HG03196 (cell line): Measurements from ENCODE around the gene SPATA31E1.
"Not testable (repeated sequence)": the region's sequence is repeated elsewhere in the genome, so short reads cannot be mapped to it uniquely, and the experiment has no call there.

ENCODE experiments used
- ATAC-seq: cut with Tn5 transposase; IDR thresholded peaks from one replicate; pipeline ENCODE4 v1.9.1; 2021; ENCODE audit not compliant: unreplicated experiment

Gene SPATA31E1

DNA sequence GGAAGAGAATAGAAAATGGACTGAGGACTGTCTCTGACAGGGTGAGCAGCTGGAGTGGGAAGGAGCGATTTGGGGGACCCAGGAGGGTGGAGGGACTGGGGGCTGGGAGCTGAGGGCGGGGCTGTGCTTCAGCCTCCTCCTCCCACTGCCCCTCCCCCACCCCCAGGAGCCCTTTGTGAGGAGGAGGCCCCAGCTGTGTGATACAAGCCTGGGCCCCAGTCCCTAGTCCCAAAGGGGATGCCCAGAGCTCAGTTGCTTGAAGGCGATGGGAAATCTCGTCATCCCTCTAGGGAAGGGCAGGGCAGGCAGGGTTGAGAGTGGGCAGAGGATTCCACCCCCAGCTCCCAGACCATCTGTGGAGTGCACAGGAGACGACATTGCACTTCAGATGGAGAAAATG is at the start of gene SPATA31E1:
SPATA31E1 (plus strand) TSS at position 251 of the 400 bp plus-strand sequence; CDS start at position 266, 15 bp downstream.
- no peak for ATAC-seq

DNA sequence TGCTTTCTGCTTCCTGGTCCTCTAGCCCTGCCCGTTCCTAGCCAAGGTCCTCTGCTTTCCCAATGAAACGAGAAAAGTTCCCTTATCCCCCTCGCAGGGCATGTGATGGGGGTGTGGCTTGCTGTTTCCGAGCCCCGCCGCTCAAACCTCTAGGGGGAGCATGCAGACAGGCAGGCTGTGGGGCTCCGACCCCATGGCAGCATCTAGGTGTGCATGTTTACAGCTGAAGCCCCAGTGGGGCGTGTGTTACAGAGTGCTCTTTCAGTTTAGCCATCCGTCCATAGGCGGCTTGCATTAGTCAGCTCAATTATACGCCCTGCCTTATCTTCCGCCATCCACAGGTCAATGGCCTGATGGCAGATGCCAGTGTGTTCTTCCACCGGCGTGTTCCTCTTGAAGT is 48.3 kb upstream of the SPATA31E1 start:
- no peak for ATAC-seq

DNA sequence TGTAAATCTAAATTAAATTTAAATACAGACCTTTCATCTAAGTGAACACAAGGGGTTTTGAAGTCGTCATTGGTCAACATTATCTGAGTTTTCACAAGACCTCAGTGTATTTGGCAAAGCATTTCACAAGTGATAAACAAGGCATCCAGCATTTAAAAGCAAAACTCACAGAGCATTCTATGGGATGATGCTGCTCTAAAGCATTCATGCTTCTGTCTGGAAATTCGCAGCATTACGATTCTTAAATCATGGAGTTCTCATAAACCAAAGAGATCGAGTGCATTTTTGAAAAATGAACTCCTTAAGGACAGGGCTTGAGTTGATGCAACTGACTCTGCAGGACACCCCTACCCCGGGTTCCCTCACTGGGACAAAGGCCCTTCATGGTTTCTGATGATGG is 46.1 kb upstream of the SPATA31E1 start:
- no peak for ATAC-seq

DNA sequence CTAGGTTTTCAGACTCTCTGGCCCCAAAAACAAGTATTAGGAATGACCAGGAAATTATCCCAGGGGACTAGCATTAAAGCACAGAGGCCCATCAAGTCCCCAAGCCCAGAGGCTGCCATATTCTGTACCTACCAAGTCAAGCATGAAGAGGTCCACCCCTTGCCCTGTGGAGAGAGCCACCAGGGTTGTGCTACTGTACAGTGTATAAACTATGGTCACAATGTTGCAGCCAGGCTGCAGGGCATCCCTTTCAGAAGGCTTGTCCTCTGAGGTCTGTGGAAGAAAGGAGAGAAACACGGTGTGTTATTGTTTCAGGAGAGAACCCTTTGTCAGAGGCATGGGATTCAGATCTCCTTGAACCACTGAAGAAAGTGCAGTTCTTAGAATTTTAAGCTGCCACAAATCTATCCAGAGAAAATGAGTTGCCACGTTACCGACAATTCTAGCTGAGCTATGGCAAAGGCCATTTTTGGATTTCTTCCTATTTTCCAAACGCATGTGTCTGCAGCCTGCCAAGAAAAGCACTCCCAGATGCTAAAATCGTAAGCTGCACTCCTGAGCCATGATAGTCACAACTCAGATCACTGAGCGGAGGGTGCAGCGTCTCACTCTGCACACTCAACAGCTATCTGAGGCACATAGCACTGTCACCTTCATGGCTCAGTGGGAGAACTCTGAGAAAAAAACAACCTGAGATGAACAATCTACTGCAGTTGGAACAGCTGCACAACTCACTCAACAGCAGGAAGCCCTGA is 45.5 kb upstream of the SPATA31E1 start:
- no peak for ATAC-seq

DNA sequence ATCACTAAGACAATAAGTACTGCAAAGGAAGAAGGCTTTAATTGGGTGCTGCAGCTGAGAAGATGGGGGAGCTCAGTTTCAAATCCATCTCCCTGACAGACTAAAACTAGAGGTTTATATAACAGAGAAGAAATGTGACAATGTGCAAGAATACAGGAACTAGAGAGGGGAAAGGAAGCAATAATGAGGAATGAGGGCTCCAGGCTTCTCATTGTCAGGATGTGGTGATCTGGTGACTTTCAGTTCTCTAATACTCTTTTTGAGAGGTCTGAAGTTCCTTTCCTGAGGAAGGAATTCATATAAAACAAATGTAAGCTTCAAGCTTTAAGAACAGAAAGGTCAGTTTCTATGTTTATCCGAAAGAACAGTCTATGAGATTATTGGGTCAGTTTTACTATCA is 42.5 kb upstream of the SPATA31E1 start:
- ATAC-seq = no peak

DNA sequence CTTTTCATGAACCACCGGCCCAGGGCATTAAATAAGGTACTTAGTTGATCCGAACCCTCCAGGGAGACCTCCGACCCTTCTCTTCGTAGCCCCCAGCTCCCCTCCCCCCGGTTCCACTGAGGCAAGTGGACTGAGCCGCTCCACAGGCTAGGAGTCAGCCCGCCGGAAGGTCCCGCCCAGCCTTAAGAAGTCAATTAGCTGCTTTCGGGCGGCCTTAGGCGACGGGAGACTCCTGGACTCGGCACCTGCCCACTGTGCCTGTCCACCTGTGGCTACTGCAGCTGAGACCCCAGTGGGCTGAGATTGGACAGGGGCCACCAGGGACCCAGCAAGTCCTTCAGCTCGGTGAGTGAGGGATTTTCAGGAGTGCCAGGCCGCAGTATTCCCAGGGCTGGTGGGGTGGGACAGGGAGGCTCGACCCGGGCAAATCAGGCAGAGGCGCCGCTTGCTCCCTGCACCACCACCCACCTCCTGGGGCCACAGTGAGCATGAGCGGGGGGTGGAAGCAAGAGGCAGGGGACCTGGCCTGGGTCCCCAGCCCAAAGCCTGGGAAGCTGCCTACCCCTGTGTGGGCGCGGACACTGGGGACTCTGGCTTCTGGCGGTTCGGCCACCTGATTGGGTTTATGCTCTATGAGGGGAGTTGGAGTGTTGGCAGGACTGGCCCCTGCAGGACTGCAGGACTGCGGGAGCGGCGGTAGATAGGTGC is 39.6 kb upstream of the SPATA31E1 start:
- no peak for ATAC-seq

DNA sequence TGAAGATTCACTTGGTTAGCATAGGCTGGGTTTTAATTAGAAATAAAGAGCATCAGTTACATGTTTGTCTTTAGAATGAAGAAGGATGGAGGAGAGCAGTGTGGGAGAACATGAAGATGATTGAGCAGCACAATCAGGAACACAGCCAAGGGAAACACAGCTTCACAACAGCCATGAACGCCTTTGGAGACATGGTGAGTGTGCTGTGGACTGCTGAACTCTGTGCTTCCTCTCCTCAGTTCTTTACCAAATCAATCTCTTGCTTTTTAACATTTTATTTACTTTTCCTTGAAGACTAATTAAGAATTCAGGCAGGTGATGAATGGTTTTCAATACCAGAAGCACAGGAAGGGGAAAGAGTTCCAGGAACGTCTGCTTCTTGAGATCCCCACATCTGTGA is 38.2 kb upstream of the SPATA31E1 start:
- no peak for ATAC-seq

DNA sequence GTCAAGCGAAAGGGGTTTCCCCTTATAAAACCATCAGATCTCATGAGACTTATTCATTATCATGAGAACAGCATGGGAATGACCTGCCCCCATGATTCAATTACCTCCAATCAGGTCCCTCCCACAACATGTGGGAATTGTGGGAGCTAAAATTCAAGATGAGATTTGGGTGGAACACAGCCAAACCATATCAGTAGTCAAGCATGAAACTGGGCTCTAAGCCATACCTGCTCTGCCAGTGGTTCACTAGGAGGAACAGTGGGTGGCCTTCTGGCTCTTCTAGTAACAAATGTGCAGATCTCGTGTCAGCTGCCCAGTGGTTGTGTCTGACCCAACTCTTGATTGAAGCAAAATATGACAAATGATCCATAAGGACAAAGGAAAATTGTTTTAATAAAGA is 34.9 kb upstream of the SPATA31E1 start:
- not testable (repeated sequence) for ATAC-seq

DNA sequence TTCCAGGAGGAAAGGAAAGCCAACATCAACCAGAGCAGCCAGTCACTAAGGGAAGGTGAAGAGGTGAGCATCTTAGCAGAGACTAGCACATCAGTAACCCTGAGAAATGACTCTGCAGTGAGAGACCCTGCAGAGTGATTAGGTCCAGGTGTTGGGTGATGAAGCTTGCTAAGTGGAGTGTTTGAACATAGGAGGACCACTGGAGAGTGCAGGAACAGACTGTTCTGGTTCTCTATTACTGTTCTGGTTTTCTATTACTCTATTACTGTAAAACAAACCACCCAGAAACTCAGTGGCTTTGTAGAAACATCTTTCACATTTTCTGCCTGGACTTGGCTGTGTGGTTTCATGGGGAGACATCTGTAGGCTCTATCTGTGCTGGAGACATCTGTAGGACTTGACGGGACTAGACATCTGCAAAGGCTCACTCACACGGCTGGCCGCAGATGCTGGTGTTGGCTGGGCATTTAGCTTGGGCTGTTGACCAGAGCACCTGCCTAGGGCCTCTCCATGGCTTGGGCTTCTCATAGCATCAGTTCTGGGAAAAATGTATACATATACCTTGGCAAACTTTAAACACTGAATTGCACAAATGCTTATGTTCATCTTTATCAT is 33.4 kb upstream of the SPATA31E1 start:
- no peak for ATAC-seq

DNA sequence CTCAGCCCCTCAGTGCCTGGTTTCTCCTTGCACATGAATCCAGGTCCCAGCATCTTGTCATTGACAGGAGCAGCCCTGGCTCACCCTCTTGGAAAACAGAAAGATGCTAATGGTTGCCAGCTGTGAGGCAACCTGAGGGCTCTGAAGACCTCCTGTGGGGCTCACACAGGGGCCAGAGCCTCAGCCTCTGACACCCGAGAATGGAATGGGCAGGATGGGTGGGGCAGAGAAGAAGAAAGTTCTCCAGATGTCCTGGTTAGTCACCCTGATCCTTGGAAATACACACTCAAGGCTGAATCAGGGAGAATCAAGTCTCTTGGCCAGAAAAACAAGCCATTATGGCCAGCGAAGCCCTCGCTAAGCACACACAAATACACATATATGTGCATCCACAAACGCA is 32.3 kb upstream of the SPATA31E1 start:
- no peak for ATAC-seq

DNA sequence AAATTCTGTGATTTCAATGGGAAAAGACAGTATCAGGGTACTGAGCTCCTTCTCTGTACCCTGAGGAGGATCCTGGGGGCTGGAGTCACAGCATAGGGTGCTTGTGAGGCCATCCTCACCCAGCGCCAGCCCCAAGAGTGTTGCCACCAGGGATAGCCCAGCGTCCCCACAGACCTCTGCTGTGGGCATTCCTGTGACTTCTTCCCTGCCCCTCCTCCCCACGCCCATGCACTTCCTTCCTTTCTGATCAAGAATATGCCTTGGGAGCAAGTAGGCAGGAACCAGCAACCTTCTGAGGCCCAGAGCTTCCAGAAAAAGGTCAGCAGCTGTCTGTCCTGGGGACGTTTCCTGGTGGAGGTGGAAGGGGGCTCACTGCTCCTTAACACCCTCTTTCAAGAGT is 31.5 kb upstream of the SPATA31E1 start:
- ATAC-seq = not testable (repeated sequence)

DNA sequence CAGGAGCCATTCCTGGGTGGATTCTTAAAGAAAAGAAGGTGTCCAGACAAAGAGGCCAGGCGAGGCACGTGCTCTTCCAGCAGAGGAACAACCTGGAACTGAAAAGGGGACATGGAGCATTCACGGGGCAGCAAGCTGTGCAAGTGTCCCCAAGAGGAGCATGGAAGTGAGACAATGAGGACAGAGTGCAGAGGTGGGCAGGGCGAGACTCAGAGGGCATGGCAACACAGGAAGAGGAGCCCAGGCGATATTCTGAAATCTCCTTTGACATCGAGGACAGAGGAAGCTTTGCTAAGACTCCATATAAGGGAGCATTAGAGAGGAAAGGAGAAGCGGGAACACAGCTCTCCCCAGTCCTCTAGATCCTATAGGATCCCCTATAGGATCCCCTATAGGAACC is 29.4 kb upstream of the SPATA31E1 start:
- no peak for ATAC-seq

DNA sequence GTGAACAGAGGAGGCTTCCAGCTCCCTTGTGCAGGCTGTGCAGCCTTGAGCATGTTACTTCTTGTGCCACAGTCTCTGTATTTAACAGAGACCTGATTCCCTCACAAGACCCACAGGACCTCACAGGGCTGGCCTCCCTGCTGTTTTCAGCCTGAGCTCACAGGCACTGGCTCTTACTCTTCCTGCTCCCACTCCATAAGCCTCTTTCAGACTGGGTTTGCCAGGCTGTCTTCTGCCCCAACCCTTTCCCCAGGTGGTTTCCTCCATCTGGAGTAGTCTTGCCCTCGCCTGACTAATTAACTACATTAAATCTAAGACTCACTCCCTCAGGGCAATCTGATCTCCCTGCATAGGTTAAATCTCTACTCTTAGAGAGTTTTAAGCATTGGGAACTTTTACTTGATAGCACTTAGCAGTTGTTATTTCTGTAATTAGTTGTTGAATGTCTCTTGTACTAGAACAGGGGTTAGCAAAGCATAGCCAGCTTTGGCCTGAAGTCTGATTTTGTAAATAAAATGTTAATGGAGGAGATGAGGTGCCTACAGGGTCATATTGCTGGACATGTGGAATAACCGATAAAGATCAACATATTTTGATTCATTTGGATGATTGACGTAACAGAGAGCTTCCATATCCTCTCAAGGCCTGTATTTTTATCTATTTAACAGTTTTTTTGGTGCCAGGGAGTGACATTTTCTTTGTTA is 28.6 kb upstream of the SPATA31E1 start:
- no peak for ATAC-seq

DNA sequence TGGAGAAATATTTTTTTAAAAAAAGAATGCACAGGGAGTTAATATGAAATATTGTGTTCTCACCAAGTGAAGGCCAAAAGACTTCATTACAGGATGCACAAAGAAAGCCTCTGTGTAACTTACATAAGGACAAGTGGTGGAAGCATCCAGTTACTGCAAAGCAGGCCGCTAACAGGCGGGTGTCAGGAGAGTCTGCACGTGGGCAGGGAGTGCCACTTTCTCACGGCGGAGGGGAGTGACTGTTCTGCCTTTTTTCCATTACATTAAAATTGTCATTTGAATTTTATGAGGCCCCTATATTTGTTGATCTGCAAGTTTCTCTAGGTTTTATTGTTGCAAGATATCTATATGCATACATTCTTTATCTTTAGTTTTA is 28.1 kb upstream of the SPATA31E1 start:
- no peak for ATAC-seq

DNA sequence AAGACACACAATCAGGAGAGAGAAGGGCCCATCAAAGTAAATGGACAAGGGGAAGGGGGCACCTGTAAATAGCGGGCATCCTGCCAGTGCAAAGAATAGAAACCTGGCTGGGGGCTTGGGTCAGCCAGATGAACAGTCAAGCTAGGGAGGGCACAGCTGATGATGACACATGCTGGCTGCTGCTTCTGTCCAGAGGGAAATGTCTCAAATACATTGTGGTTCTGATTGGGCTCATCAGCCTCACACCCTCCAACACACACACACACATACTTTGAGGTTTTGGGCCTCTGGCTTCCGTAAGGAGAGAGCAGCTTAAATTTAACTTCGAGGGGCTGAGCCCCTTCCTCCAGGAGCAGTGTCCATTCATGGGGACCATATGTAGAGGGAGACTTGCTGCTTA is 27.6 kb upstream of the SPATA31E1 start:
- ATAC-seq = no peak

DNA sequence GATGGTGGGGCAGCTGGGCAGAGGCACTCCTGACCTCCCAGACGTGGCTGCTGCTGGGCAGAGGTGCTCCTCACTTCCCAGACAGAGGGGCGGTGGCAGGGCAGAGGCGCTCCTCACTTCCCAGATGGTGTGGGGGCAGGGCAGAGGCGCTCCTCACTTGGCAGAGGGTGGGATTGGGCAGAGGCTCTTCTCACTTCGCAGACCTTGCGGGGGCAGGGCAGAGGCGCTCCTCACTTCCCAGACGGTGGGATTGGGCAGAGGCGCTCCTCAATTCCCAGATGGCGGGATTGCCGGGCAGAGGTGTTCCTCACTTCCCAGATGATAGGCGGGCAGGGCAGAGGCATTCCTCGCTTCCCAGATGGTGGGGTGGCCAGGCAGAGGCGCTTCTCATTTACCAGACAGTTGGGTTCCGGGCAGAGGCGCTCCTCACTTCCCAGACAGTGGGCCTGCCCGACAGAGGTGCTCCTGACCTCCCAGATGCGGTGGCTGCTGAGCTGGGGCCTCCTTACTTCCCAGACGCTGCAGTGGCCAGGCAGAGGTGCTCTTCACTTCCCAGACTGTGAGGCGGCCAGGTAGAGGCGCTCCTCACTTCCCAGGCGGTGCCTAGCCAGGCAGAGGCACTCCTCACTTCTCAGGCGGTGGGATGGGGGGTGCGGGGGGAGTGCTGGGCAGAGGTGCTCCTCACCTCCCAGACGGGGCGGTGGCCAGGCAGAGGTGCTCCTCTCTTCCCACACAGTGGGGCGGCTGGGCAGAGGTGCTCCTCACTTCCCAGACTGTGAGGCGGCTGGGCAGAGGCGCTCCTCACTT is 25.3 kb upstream of the SPATA31E1 start:
- ATAC-seq = no peak

DNA sequence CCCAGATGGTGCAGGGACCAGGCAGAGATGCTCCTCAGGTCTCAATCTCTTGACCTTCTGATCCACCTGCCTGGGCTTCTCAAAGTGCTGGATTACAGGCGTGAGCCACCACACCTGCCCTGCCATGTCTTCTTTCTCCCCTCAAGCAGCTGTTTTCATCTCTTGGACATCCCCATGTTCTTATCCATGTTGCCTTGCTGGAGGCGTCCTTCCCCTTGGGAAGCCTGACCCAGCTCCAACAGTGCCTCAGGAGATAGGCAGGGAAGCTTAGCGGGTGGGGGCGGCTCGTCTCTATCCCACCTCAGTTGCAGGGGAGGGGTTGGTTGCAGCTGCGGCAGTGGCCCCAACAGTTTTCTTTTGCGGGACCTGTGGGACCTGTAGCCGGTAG is 24.7 kb upstream of the SPATA31E1 start:
- ATAC-seq = no peak

DNA sequence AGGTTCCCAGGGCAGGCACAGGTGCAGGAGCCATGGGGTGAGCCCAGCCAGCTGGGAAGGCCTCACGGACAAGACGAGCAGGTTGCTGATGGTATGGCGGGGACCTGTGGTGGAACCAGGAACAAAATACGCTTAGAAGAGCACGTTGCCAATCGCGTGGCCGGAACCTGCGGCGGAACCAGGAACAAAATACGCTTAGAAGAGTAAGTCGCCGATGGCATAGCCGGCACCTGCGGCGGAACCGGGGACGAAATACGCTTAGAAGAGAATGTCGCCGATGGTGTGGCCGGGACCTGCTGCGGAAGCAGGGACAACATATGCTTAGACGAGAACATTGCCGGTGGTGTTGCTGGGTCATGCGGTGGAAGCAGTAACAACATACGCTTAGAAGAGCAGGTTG is 23.5 kb upstream of the SPATA31E1 start:
- no peak for ATAC-seq

DNA sequence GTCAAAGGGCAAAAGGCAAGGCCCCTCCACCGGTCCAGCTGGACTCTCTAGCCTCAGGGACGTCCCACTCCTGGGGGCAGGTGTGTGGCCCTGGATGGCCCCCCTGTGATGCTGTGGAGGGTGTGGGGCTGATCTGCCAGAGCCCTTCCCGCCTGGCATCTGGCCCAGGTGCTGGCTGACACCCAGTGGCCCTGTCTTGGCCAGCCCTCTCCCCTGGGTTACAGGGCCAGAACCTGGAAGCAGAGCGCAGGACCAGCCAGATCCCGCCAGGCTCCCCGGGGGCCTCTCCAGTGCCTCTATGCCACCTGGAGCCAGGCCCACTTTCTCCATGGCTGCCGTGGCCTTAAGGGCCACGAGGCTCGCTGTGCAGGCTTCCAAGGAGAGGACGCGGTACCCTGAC is 22.9 kb upstream of the SPATA31E1 start:
- no peak for ATAC-seq

DNA sequence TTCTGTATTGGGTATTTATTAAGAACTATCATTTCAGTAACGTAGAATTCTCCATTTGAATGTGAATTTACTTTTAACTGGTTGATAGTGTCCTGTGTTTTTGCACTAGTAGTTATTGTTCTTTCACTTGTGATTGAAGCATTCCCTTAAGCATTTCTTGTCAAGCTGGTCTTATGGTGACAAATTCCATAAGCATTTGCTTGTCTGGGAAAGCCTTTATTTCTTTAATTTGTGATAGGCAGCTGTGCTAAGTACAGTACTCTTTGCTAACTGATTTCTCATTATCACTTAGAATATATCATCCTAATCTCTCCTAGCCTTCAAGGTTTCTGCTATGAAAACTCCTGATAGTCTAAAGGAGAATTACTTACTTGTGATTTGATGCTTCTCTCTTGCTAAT is 21.3 kb upstream of the SPATA31E1 start:
- ATAC-seq = no peak
